ENCODE measurements around the gene ACSS2. TPM values are rescaled to one million over a fixed set of nuclear protein-coding genes. Genes with fewer than 3 reads are reported as not detected.

Gene ACSS2
- 10 to 100 TPM; 19.8 to 24.3 TPM for total RNA-seq
- polyA plus RNA-seq: 10 to 100 TPM; 11.4 to 14.1 TPM

GRCh38 chr20:34876406-34877282, at the start of gene ACSS2:
TSS of gene ACSS2 (plus strand) at chr20:34876612. CDS start at chr20:34876646, 34 bp downstream.
- no peaks in the 10 kb centered on the region for H3K9me3 ChIP-seq (ENCODE audit: control insufficient read depth in 1 of 2, low read length in 2 of 2)
- H3K27me3 ChIP-seq (ENCODE audit: insufficient read depth, low read length): no peaks in the 10 kb centered on the region
- H3K27ac ChIP-seq (ENCODE audit: low read depth, low read length): peak within 1 kb of the TSS; percentile 37
- H3K4me3 ChIP-seq (ENCODE audit: low read length in 2 of 2): peak within 1 kb of the TSS; percentile 58 to 67
- Mint-ChIP-seq H3K4me1 (peaks cover 33 to 63% (median 47%) of the 10 kb centered on the region in 4 donors), H3K9me3 (no peaks in the 10 kb centered on the region), H3K27me3 (no peaks in the 10 kb centered on the region), H3K36me3 (no peaks in the 10 kb centered on the region), H3K4me3 (peak within 1 kb of the TSS; percentile 80 to 91 (median 89)), H3K27ac (peak within 1 kb of the TSS; percentile 65 to 96 (median 92))
- intact Hi-C loops (cut with micrococcal nuclease): loop anchor here (1.0 to 10.0 kb wide), 4 partner anchors 52 to 401 kb away; partner anchors contain the start of genes GSS, MYH7B, NCOA6 and PIGU
- CTCF ChIA-PET (ENCODE audit: partially characterized antibody): interaction anchor here (1.3 to 7.2 kb wide), 4 partner anchors 41 to 215 kb away, joined by 4 to 100 read pairs (median 6); partner anchors contain the start of genes GSS, MYH7B and TRPC4AP
- peak; percentile 87 to 93 (median 89) for DNase-seq
- no peaks in the 10 kb centered on the region for H3K36me3 ChIP-seq (ENCODE audit: insufficient read depth, low read length)
- POLR2A ChIA-PET (ENCODE audit: partially characterized antibody): interaction anchor here (0.7 to 4.0 kb wide), 12 partner anchors 17 to 401 kb away, joined by 3 to 34 read pairs (median 4); partner anchors contain the start of genes GSS, MMP24OS, MYH7B and PIGU
- H3K4me1 ChIP-seq (ENCODE audit: insufficient read depth, low read length): peaks cover 46% of the 10 kb centered on the region

GRCh38 chr20:34829191-34829590, 47.2 kb upstream of the ACSS2 start:
- Histone ChIP-seq H3K27ac (ENCODE audit: low read depth, low read length) (no peak overlapping the region), H3K4me3 (ENCODE audit: low read length in 2 of 2) (no peak overlapping the region), H3K4me1 (ENCODE audit: insufficient read depth, low read length) (peaks cover 11% of the 10 kb centered on the region), H3K27me3 (ENCODE audit: insufficient read depth, low read length) (no peaks in the 10 kb centered on the region), H3K9me3 (ENCODE audit: control insufficient read depth in 1 of 2, low read length in 2 of 2) (no peaks in the 10 kb centered on the region), H3K36me3 (ENCODE audit: insufficient read depth, low read length) (no peaks in the 10 kb centered on the region)
- ChIA-PET CTCF (ENCODE audit: partially characterized antibody) (interaction anchor here (0.6 kb wide), 1 partner anchor 611 kb away, joined by 3 read pairs; no protein-coding TSS in a partner anchor), POLR2A (ENCODE audit: partially characterized antibody) (no interaction called here)
- H3K4me3 Mint-ChIP-seq: peak overlapping the region in 1 of 8 donors; percentile 41
- peaks cover 0 to 2% (median 0%) of the 10 kb centered on the region in 8 donors for H3K9me3 Mint-ChIP-seq
- intact Hi-C loops (cut with micrococcal nuclease): loop anchor here (5.0 to 10.0 kb wide), 2 partner anchors 263 to 1126 kb away; partner anchors contain the start of genes SCAND1 and TRPC4AP
- H3K4me1 Mint-ChIP-seq: peaks cover 3 to 16% (median 11%) of the 10 kb centered on the region in 4 donors
- H3K36me3 Mint-ChIP-seq: peaks cover 0 to 8% of the 10 kb centered on the region in 2 donors
- peaks cover 7 to 9% of the 10 kb centered on the region in 2 donors for H3K27me3 Mint-ChIP-seq
- H3K27ac Mint-ChIP-seq: peak overlapping the region in 1 of 7 donors; percentile 2
- no peak for DNase-seq

GRCh38 chr20:34831936-34832335, 44.5 kb upstream of the ACSS2 start:
- Histone ChIP-seq H3K36me3 (ENCODE audit: insufficient read depth, low read length) (no peaks in the 10 kb centered on the region), H3K9me3 (ENCODE audit: control insufficient read depth in 1 of 2, low read length in 2 of 2) (no peaks in the 10 kb centered on the region), H3K27ac (ENCODE audit: low read depth, low read length) (no peak overlapping the region), H3K4me1 (ENCODE audit: insufficient read depth, low read length) (no peaks in the 10 kb centered on the region), H3K4me3 (ENCODE audit: low read length in 2 of 2) (no peak overlapping the region), H3K27me3 (ENCODE audit: insufficient read depth, low read length) (no peaks in the 10 kb centered on the region)
- DNase-seq: no peak
- intact Hi-C loops (cut with micrococcal nuclease): no loop called here
- CTCF ChIA-PET (ENCODE audit: partially characterized antibody): interaction anchor here (1.5 to 2.1 kb wide), 4 partner anchors 124 to 377 kb away, joined by 3 to 8 read pairs (median 4); partner anchors contain the start of genes GSS and MYH7B
- POLR2A ChIA-PET (ENCODE audit: partially characterized antibody): interaction anchor here (1.0 kb wide), 1 partner anchor 580 kb away, joined by 3 read pairs; the partner anchor contains the start of gene UQCC1
- Mint-ChIP-seq H3K27ac (no peak overlapping the region), H3K4me3 (no peak overlapping the region), H3K9me3 (no peaks in the 10 kb centered on the region), H3K27me3 (peaks cover 8 to 12% of the 10 kb centered on the region in 2 donors), H3K4me1 (peaks cover 0 to 6% (median 2%) of the 10 kb centered on the region in 4 donors), H3K36me3 (no peaks in the 10 kb centered on the region)

GRCh38 chr20:34834459-34834893, 41.9 kb upstream of the ACSS2 start:
- Mint-ChIP-seq H3K4me3 (no peak overlapping the region), H3K36me3 (no peaks in the 10 kb centered on the region), H3K9me3 (no peaks in the 10 kb centered on the region), H3K4me1 (peaks cover 0 to 6% (median 2%) of the 10 kb centered on the region in 4 donors), H3K27me3 (peaks cover 8 to 12% of the 10 kb centered on the region in 2 donors), H3K27ac (no peak overlapping the region)
- no peaks in the 10 kb centered on the region for H3K36me3 ChIP-seq (ENCODE audit: insufficient read depth, low read length)
- ChIA-PET CTCF (ENCODE audit: partially characterized antibody) (interaction anchor here (0.7 to 2.1 kb wide), 14 partner anchors 10 to 1245 kb away, joined by 3 to 11 read pairs (median 3); no protein-coding TSS in a partner anchor), POLR2A (ENCODE audit: partially characterized antibody) (no interaction called here)
- no peaks in the 10 kb centered on the region for H3K4me1 ChIP-seq (ENCODE audit: insufficient read depth, low read length)
- no peak overlapping the region for H3K4me3 ChIP-seq (ENCODE audit: low read length in 2 of 2)
- no peaks in the 10 kb centered on the region for H3K9me3 ChIP-seq (ENCODE audit: control insufficient read depth in 1 of 2, low read length in 2 of 2)
- peak in 4 of 5 donors; percentile 40 to 56 (median 47) for DNase-seq
- H3K27ac ChIP-seq (ENCODE audit: low read depth, low read length): no peak overlapping the region
- intact Hi-C loops (cut with micrococcal nuclease): loop anchor here (1.0 to 2.0 kb wide), 3 partner anchors 126 to 612 kb away; no protein-coding TSS in a partner anchor
- H3K27me3 ChIP-seq (ENCODE audit: insufficient read depth, low read length): no peaks in the 10 kb centered on the region

GRCh38 chr20:34842143-34842542, 34.3 kb upstream of the ACSS2 start:
- no peak for DNase-seq
- Histone ChIP-seq H3K4me3 (ENCODE audit: low read length in 2 of 2) (no peak overlapping the region), H3K9me3 (ENCODE audit: control insufficient read depth in 1 of 2, low read length in 2 of 2) (no peaks in the 10 kb centered on the region), H3K4me1 (ENCODE audit: insufficient read depth, low read length) (no peaks in the 10 kb centered on the region), H3K27me3 (ENCODE audit: insufficient read depth, low read length) (no peaks in the 10 kb centered on the region), H3K27ac (ENCODE audit: low read depth, low read length) (no peak overlapping the region), H3K36me3 (ENCODE audit: insufficient read depth, low read length) (no peaks in the 10 kb centered on the region)
- H3K9me3 Mint-ChIP-seq: no peaks in the 10 kb centered on the region
- CTCF ChIA-PET (ENCODE audit: partially characterized antibody): interaction anchor here (0.5 to 1.6 kb wide), 2 partner anchors 9 to 18 kb away, joined by 3 to 4 read pairs; no protein-coding TSS in a partner anchor
- no peak overlapping the region for H3K27ac Mint-ChIP-seq
- intact Hi-C loops (cut with micrococcal nuclease): no loop called here
- POLR2A ChIA-PET (ENCODE audit: partially characterized antibody): no interaction called here
- H3K4me3 Mint-ChIP-seq: no peak overlapping the region
- H3K36me3 Mint-ChIP-seq: peaks cover 2 to 7% of the 10 kb centered on the region in 2 donors
- peaks cover 0 to 4% of the 10 kb centered on the region in 2 donors for H3K27me3 Mint-ChIP-seq
- no peaks in the 10 kb centered on the region for H3K4me1 Mint-ChIP-seq

DNA sequence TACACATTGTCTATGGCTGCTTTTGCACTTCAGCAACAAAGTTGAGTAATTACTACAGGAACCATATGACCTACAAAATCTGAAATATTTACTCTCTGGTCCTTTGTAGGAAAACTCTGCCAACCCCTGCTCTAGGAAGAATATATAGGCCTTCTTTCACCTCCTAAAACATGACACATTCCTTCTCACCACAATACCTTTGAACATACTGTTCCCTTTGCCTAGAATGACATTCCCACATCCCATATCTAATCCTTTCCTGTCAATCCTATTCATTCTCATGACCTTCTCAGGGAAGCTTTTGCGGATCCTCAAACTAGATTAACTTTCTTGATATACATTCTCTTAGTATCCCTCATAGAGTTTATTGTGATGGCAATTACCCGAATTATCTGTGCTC, 33.0 kb upstream of the ACSS2 start:
- Histone ChIP-seq H3K4me1 (ENCODE audit: insufficient read depth, low read length) (no peaks in the 10 kb centered on the region), H3K27me3 (ENCODE audit: insufficient read depth, low read length) (no peaks in the 10 kb centered on the region), H3K4me3 (ENCODE audit: low read length in 2 of 2) (no peak overlapping the region), H3K27ac (ENCODE audit: low read depth, low read length) (no peak overlapping the region), H3K9me3 (ENCODE audit: control insufficient read depth in 1 of 2, low read length in 2 of 2) (no peaks in the 10 kb centered on the region), H3K36me3 (ENCODE audit: insufficient read depth, low read length) (no peaks in the 10 kb centered on the region)
- ChIA-PET POLR2A (ENCODE audit: partially characterized antibody) (no interaction called here), CTCF (ENCODE audit: partially characterized antibody) (no interaction called here)
- Mint-ChIP-seq H3K36me3 (peaks cover 6 to 11% of the 10 kb centered on the region in 2 donors), H3K4me1 (no peaks in the 10 kb centered on the region), H3K27me3 (peaks cover 0 to 4% of the 10 kb centered on the region in 2 donors), H3K9me3 (no peaks in the 10 kb centered on the region), H3K27ac (no peak overlapping the region), H3K4me3 (no peak overlapping the region)
- intact Hi-C loops (cut with micrococcal nuclease): no loop called here
- DNase-seq: no peak

DNA sequence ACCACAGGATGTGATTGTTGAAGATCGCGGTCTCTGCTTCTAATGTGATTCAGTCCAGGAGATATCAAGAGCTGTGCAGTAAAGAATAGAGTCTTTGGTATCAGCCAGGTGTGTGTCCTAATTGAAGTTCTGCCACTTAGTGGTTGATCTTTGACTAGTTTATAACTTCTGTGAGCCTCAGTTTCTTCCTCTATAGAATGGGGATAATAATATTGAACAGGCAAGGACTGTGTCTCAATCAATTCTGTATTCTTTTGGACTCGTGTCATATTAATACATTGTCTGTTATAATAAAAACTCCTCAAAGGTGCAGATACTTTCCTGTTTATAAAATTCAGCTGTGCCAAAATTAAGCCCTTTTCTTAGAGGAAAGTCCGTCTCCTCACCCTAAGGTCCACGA, 27.8 kb upstream of the ACSS2 start:
- Histone ChIP-seq H3K27me3 (ENCODE audit: insufficient read depth, low read length) (no peaks in the 10 kb centered on the region), H3K9me3 (ENCODE audit: control insufficient read depth in 1 of 2, low read length in 2 of 2) (no peaks in the 10 kb centered on the region), H3K4me1 (ENCODE audit: insufficient read depth, low read length) (no peaks in the 10 kb centered on the region), H3K36me3 (ENCODE audit: insufficient read depth, low read length) (no peaks in the 10 kb centered on the region), H3K27ac (ENCODE audit: low read depth, low read length) (no peak overlapping the region), H3K4me3 (ENCODE audit: low read length in 2 of 2) (no peak overlapping the region)
- H3K36me3 Mint-ChIP-seq: peaks cover 24 to 30% of the 10 kb centered on the region in 2 donors
- DNase-seq: no peak
- no peaks in the 10 kb centered on the region for H3K27me3 Mint-ChIP-seq
- POLR2A ChIA-PET (ENCODE audit: partially characterized antibody): no interaction called here
- no peak overlapping the region for H3K4me3 Mint-ChIP-seq
- intact Hi-C loops (cut with micrococcal nuclease): no loop called here
- CTCF ChIA-PET (ENCODE audit: partially characterized antibody): interaction anchor here (1.9 kb wide), 1 partner anchor 13 kb away, joined by 11 read pairs; no protein-coding TSS in a partner anchor
- H3K9me3 Mint-ChIP-seq: no peaks in the 10 kb centered on the region
- H3K27ac Mint-ChIP-seq: no peak overlapping the region
- no peaks in the 10 kb centered on the region for H3K4me1 Mint-ChIP-seq

Measured in CD4-positive, alpha-beta memory T cell (primary cell).